HEK293 (cell line): ENCODE measurements around the gene CHRNA4.
"Not testable (repeated sequence)": the region's sequence is repeated elsewhere in the genome, so short reads cannot be mapped to it uniquely, and the experiment has no call there.

Experiments used
- CTCF ChIA-PET: fragments of 350-600 bp; formaldehyde crosslinking; extraction: SDS; loops from one replicate; lab custom pipeline; 2021; ENCODE audit warnings: antibody characterized with exemption; lab: Yijun Ruan, JAX
- POLR2A ChIA-PET: fragments of 300-600 bp; formaldehyde crosslinking; extraction: SDS; loops from one replicate; lab custom pipeline; 2020; ENCODE audit warnings: antibody characterized with exemption, inconsistent platforms; lab: Yijun Ruan, JAX
- H3K27ac ChIP-seq: fragments of 200-500 bp; sonication (Bioruptor generic); 2 replicates; pipeline ENCODE4 v1.5.1; 2014; ENCODE audit warnings: low read depth, low read length, control low read depth, inconsistent platforms; ENCODE audit errors: extremely low read depth
- H3K36me3 ChIP-seq, 2 experiments: fragments of 200-500 bp in 1 of 2; sonication (Bioruptor generic) in 1 of 2; 1 replicate in 1 of 2; 2 replicates in 1 of 2; pipeline ENCODE4 v1.5.1; 2014 to 2017; ENCODE audit warnings: inconsistent platforms in 2 of 2, low read length in 2 of 2; ENCODE audit not compliant: control insufficient read depth in 2 of 2, insufficient read depth in 1 of 2
- H3K4me1 ChIP-seq: fragments of 200-500 bp; sonication (Bioruptor generic); 2 replicates; pipeline ENCODE4 v1.5.1; 2014; ENCODE audit warnings: mild to moderate bottlenecking, low read length, inconsistent platforms; ENCODE audit not compliant: control insufficient read depth, insufficient read depth
- H3K4me3 ChIP-seq: 2 replicates; pipeline ENCODE4 v1.5.1; 2011; ENCODE audit warnings: low read depth, mild to moderate bottlenecking, control low read depth, low read length, moderate library complexity
- H3K9me3 ChIP-seq: fragments of 200-500 bp; sonication (Bioruptor generic); 2 replicates; pipeline ENCODE4 v1.5.1; 2014; ENCODE audit warnings: low read depth, low read length, inconsistent platforms; ENCODE audit not compliant: control insufficient read depth, insufficient read depth
- EGR2 ChIP-seq: fragments of 450-650 bp; formaldehyde crosslinking; IDR thresholded peaks from 2 replicates; pipeline ENCODE4 v1.5.1; 2016; ENCODE audit warnings: low read depth, missing biosample characterization, missing genetic modification characterization
- KLF16 ChIP-seq: fragments of 450-650 bp; formaldehyde crosslinking; IDR thresholded peaks from 2 replicates; pipeline ENCODE4 v1.5.1; 2017; ENCODE audit warnings: missing biosample characterization, missing genetic modification characterization
- KLF8 ChIP-seq: fragments of 450-650 bp; formaldehyde crosslinking; IDR thresholded peaks from 2 replicates; pipeline ENCODE4 v1.5.1; 2016; ENCODE audit warnings: missing biosample characterization, missing genetic modification characterization
- OSR2 ChIP-seq: fragments of 450-650 bp; formaldehyde crosslinking; IDR thresholded peaks from 2 replicates; pipeline ENCODE4 v1.5.1; 2016; ENCODE audit warnings: missing biosample characterization, missing genetic modification characterization
- SALL2 ChIP-seq: fragments of 450-650 bp; formaldehyde crosslinking; IDR thresholded peaks from 2 replicates; pipeline ENCODE4 v1.5.0; 2017; ENCODE audit warnings: missing biosample characterization, mild to moderate bottlenecking, missing genetic modification characterization, borderline replicate concordance
- SP3 ChIP-seq: fragments of 450-650 bp; formaldehyde crosslinking; IDR thresholded peaks from 2 replicates; pipeline ENCODE4 v1.5.1; 2016; ENCODE audit warnings: missing biosample characterization, missing genetic modification characterization
- YY2 ChIP-seq: fragments of 450-650 bp; formaldehyde crosslinking; IDR thresholded peaks from 2 replicates; pipeline ENCODE4 v1.5.1; 2016; ENCODE audit warnings: missing biosample characterization, missing genetic modification characterization
- ZBTB21 ChIP-seq: fragments of 450-650 bp; formaldehyde crosslinking; IDR thresholded peaks from 2 replicates; pipeline ENCODE4 v1.5.1; 2017; ENCODE audit warnings: missing biosample characterization, missing genetic modification characterization
- ZBTB8A ChIP-seq: fragments of 450-650 bp; formaldehyde crosslinking; IDR thresholded peaks from 2 replicates; pipeline ENCODE4 v1.5.1; 2016; ENCODE audit warnings: missing biosample characterization, missing genetic modification characterization
- ZEB2 ChIP-seq: fragments of 450-650 bp; formaldehyde crosslinking; IDR thresholded peaks from 2 replicates; pipeline ENCODE4 v1.5.1; 2016; ENCODE audit warnings: missing biosample characterization, missing genetic modification characterization
- ZNF133 ChIP-seq: fragments of 450-650 bp; formaldehyde crosslinking; IDR thresholded peaks from 2 replicates; pipeline ENCODE4 v1.5.1; 2016; ENCODE audit warnings: missing biosample characterization, missing genetic modification characterization
- ZNF169 ChIP-seq: fragments of 450-650 bp; formaldehyde crosslinking; IDR thresholded peaks from 2 replicates; pipeline ENCODE4 v1.5.1; 2016; ENCODE audit warnings: missing biosample characterization, missing genetic modification characterization
- ZNF184 ChIP-seq: fragments of 450-650 bp; IDR thresholded peaks from 2 replicates; pipeline ENCODE4 v1.5.1; 2018; ENCODE audit warnings: missing biosample characterization, mild to moderate bottlenecking, missing genetic modification characterization
- ZNF2 ChIP-seq: fragments of 450-650 bp; formaldehyde crosslinking; IDR thresholded peaks from 2 replicates; pipeline ENCODE4 v1.5.1; 2016; ENCODE audit warnings: missing biosample characterization, missing genetic modification characterization
- ZNF335 ChIP-seq: fragments of 450-650 bp; formaldehyde crosslinking; conservative IDR thresholded peaks from 2 replicates; pipeline ENCODE4 v1.5.1; 2016; ENCODE audit warnings: missing biosample characterization, missing genetic modification characterization
- ZNF366 ChIP-seq: fragments of 450-650 bp; formaldehyde crosslinking; conservative IDR thresholded peaks from 2 replicates; pipeline ENCODE4 v1.5.1; 2016; ENCODE audit warnings: missing biosample characterization, missing genetic modification characterization
- ZNF449 ChIP-seq: fragments of 450-650 bp; formaldehyde crosslinking; IDR thresholded peaks from 2 replicates; pipeline ENCODE4 v1.5.1; 2017; ENCODE audit warnings: missing biosample characterization, mild to moderate bottlenecking, missing genetic modification characterization, moderate library complexity
- ZNF629 ChIP-seq: fragments of 450-650 bp; formaldehyde crosslinking; IDR thresholded peaks from 2 replicates; pipeline ENCODE4 v1.5.1; 2017; ENCODE audit warnings: missing biosample characterization, missing genetic modification characterization
- ZNF639 ChIP-seq: fragments of 450-650 bp; formaldehyde crosslinking; IDR thresholded peaks from 2 replicates; pipeline ENCODE4 v1.5.1; 2016; ENCODE audit warnings: missing biosample characterization, missing genetic modification characterization
- ZNF785 ChIP-seq: fragments of 450-650 bp; formaldehyde crosslinking; IDR thresholded peaks from 2 replicates; pipeline ENCODE4 v1.5.1; 2016; ENCODE audit warnings: missing biosample characterization, missing genetic modification characterization
- TF ChIP-seq, protein P1 (sequence below): fragments of 450-650 bp; formaldehyde crosslinking; IDR thresholded peaks from 2 replicates; pipeline ENCODE4 v1.5.1; 2016; ENCODE audit warnings: missing biosample characterization, missing genetic modification characterization
- TF ChIP-seq, protein P2 (sequence below): fragments of 450-650 bp; formaldehyde crosslinking; conservative IDR thresholded peaks from 2 replicates; pipeline ENCODE4 v1.5.1; 2016; ENCODE audit warnings: low read depth, missing biosample characterization, missing genetic modification characterization
- TF ChIP-seq, protein P3 (sequence below): fragments of 450-650 bp; formaldehyde crosslinking; IDR thresholded peaks from 2 replicates; pipeline ENCODE4 v1.5.1; 2016; ENCODE audit warnings: missing biosample characterization, missing genetic modification characterization

Gene CHRNA4

DNA sequence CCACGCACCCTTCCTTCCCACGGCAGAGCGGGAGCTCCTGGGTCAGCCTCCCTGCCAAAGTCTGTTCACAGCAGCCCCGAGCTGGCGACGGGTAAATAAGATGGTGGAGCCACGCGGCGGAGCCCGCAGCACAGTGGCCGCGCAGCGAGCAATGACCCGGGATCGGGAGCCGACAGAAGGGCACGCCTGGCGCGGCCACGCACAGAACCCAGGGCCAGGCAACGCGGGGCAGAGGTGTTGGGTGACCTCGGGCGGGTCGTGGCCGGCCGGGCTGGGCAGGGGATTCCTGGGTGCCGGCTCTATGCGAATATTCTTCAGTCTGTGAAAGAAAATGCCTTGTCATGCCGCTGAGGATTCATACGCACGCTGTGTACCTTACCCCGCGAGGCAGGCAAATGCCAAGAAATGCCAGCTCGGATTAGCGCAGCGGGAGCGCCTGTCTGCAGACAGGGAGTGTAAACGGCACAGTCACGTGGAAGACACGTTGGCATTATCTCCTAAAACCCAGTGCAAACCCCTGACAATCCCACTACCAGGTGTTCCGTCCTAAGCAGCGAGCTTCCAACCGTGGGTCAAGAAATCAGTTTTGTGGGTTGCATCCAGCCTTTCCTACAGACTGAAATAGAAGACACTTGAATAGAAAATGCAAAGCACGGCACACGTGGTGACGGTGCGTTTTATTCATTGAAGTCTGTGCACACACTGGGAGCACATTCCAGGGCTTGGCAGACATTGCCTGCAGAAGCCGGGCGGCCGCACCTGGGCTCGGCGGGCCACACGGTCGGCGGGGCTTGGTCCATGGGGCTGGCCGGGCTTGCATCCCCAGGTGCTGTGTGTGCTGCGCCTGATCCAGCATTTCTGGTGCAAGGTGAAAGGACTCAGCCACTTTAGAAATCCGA lies 18.3 kb downstream of the CHRNA4 start:
- ChIA-PET CTCF (interaction anchor here (0.9 kb wide), 1 partner anchor 40 kb away, joined by 3 read pairs; no protein-coding TSS in a partner anchor), POLR2A (no interaction called here)
- Histone ChIP-seq H3K4me3 (no peak overlapping the region), H3K9me3 (no peaks in the 10 kb centered on the region), H3K36me3 (no peaks in the 10 kb centered on the region), H3K4me1 (no peaks in the 10 kb centered on the region), H3K27ac (no peak overlapping the region)
- TF ChIP-seq ZNF2 (tag by site-specific recombination) (no peak), EGR2 (tag by site-specific recombination) (no peak), ZNF449 (tag by site-specific recombination) (peak; percentile 68)

- H3K27ac ChIP-seq, H3K4me3 ChIP-seq, H3K9me3 ChIP-seq, H3K36me3 ChIP-seq, POLR2A ChIA-PET, CTCF ChIA-PET, H3K4me1 ChIP-seq: not testable (repeated sequence)
- TF ChIP-seq ZNF639 (tag by site-specific recombination) (peak; percentile 96), ZNF629 (tag by site-specific recombination) (peak; percentile 97), ZNF133 (tag by site-specific recombination) (peak; percentile 7; the same call in 1 of the 2 replicates), YY2 (tag by site-specific recombination) (peak; percentile 70; the same call in 1 of the 2 replicates), ZNF366 (tag by site-specific recombination) (peak; percentile 90), ZBTB21 (peak; percentile 98), OSR2 (tag by site-specific recombination) (0 out of 2 replicates have a peak, but pooled peaks have one; percentile 6), KLF16 (tag by site-specific recombination) (peak; percentile 89), ZNF785 (tag by site-specific recombination) (peak; percentile 87), ZNF169 (tag by site-specific recombination) (0 out of 2 replicates have a peak, but pooled peaks have one; percentile 40), SP3 (peak; percentile 48; the same call in 1 of the 2 replicates), KLF8 (tag by site-specific recombination) (0 out of 2 replicates have a peak, but pooled peaks have one; percentile 43), ZNF184 (tag by site-specific recombination) (0 out of 2 replicates have a peak, but pooled peaks have one; percentile 5), ZNF335 (peak; percentile 48; the same call in 1 of the 2 replicates), ZBTB8A (tag by site-specific recombination) (0 out of 2 replicates have a peak, but pooled peaks have one; percentile 15), ZEB2 (tag by site-specific recombination) (peak; percentile 85), SALL2 (tag by site-specific recombination) (0 out of 2 replicates have a peak, but pooled peaks have one; percentile 36)
- TF ChIP-seq, protein P1, sequence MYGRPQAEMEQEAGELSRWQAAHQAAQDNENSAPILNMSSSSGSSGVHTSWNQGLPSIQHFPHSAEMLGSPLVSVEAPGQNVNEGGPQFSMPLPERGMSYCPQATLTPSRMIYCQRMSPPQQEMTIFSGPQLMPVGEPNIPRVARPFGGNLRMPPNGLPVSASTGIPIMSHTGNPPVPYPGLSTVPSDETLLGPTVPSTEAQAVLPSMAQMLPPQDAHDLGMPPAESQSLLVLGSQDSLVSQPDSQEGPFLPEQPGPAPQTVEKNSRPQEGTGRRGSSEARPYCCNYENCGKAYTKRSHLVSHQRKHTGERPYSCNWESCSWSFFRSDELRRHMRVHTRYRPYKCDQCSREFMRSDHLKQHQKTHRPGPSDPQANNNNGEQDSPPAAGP (tag by site-specific recombination) = peak; percentile 59; the same call in 1 of the 2 replicates
- TF ChIP-seq, protein P2, sequence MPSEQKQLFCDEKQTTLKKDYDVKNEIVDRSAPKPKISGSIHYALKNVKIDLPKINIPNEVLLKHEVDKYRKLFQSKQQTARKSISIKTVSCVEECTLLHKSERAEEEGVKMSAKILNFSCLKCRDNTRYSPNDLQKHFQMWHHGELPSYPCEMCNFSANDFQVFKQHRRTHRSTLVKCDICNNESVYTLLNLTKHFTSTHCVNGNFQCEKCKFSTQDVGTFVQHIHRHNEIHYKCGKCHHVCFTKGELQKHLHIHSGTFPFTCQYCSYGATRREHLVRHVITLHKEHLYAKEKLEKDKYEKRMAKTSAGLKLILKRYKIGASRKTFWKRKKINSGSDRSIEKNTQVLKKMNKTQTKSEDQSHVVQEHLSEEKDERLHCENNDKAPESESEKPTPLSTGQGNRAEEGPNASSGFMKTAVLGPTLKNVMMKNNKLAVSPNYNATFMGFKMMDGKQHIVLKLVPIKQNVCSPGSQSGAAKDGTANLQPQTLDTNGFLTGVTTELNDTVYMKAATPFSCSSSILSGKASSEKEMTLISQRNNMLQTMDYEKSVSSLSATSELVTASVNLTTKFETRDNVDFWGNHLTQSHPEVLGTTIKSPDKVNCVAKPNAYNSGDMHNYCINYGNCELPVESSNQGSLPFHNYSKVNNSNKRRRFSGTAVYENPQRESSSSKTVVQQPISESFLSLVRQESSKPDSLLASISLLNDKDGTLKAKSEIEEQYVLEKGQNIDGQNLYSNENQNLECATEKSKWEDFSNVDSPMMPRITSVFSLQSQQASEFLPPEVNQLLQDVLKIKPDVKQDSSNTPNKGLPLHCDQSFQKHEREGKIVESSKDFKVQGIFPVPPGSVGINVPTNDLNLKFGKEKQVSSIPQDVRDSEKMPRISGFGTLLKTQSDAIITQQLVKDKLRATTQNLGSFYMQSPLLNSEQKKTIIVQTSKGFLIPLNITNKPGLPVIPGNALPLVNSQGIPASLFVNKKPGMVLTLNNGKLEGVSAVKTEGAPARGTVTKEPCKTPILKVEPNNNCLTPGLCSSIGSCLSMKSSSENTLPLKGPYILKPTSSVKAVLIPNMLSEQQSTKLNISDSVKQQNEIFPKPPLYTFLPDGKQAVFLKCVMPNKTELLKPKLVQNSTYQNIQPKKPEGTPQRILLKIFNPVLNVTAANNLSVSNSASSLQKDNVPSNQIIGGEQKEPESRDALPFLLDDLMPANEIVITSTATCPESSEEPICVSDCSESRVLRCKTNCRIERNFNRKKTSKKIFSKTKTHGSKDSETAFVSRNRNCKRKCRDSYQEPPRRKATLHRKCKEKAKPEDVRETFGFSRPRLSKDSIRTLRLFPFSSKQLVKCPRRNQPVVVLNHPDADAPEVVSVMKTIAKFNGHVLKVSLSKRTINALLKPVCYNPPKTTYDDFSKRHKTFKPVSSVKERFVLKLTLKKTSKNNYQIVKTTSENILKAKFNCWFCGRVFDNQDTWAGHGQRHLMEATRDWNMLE (tag by site-specific recombination) = peak; percentile 59
- TF ChIP-seq, protein P3, sequence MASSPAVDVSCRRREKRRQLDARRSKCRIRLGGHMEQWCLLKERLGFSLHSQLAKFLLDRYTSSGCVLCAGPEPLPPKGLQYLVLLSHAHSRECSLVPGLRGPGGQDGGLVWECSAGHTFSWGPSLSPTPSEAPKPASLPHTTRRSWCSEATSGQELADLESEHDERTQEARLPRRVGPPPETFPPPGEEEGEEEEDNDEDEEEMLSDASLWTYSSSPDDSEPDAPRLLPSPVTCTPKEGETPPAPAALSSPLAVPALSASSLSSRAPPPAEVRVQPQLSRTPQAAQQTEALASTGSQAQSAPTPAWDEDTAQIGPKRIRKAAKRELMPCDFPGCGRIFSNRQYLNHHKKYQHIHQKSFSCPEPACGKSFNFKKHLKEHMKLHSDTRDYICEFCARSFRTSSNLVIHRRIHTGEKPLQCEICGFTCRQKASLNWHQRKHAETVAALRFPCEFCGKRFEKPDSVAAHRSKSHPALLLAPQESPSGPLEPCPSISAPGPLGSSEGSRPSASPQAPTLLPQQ (tag by site-specific recombination) = peak; percentile 68
Measured at GRCh38 chr20:63340158-63340688, 20.9 kb downstream of the CHRNA4 start.
